Stomach smooth muscle (tissue), 2 donors: ENCODE measurements around the gene MUC2.

ENCODE experiments used
- H3K27ac ChIP-seq: one replicate; pipeline ENCODE4 v1.7.0; 2013; ENCODE audit warnings: mild to moderate bottlenecking, low read length, inconsistent platforms
- H3K27me3 ChIP-seq, 2 donors: one replicate each; pipeline ENCODE4 v1.7.0; 2013; ENCODE audit warnings: low read length in 2 of 2; ENCODE audit not compliant: insufficient read depth in 2 of 2, control insufficient read depth in 1 of 2
- H3K36me3 ChIP-seq, 2 donors: one replicate each; pipeline ENCODE4 v1.7.0; 2013; ENCODE audit warnings: low read length in 2 of 2; ENCODE audit not compliant: control insufficient read depth in 2 of 2, insufficient read depth in 2 of 2
- H3K4me1 ChIP-seq: one replicate; pipeline ENCODE4 v1.7.0; 2013; ENCODE audit warnings: low read length; ENCODE audit not compliant: control insufficient read depth, insufficient read depth
- H3K4me3 ChIP-seq, 2 donors: one replicate each; pipeline ENCODE4 v1.7.0; 2013; ENCODE audit warnings: low read length in 2 of 2
- H3K9ac ChIP-seq, 2 donors: one replicate each; pipeline ENCODE4 v1.7.0; 2013; ENCODE audit warnings: low read length in 2 of 2, mild to moderate bottlenecking in 1 of 2
- H3K9me3 ChIP-seq, 2 donors: one replicate each; pipeline ENCODE4 v1.7.0; 2013; ENCODE audit warnings: low read length in 2 of 2; ENCODE audit not compliant: control insufficient read depth in 2 of 2
- donor health status: healthy.
- donor health status: Pancreatic carcinoma.

The MUC2 gene

DNA sequence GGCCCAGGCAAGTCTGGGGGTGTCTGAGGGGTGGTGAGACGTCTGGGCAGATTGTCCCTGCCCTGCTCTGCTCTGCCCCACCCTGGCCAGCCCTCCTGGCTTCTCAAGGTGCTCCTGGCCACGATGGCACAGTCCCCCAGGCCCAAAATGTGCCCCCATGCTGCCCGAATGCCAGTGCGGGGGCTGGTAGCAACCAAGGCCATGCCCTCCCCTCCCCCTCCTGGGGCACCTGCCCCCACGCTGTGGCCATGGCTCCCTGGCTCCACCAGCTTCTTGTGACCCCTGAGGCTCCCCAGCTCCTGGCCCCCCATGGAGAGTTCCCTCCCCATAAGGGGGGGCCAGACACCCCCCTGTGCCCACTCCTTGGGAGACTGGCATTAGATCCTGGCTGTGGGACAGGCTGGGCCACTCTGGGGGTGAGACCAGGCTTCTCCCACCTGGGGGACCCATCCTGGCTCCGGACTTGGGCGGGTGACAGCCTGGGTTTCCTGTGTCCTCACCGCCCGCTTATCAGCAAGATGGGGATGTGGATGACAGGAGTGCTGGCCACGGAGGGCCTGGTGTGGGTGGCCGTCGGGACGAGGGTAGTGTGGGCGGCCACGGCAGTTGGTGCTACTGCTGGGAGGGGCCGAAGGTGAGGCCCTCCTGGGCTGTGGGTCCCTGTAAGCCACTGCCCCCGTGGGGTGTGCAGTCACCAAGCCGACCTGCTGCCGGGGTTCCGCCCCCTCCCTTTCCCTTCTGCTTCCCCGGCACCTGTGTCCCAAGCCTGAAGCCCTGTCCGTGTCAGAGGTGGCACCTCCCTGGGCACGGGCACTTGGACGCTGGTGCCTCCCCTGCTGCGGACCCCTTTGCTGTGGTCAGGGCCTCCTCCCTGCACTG, 22.3 kb upstream of the MUC2 start:
- no peak overlapping the region for H3K4me3 ChIP-seq
- H3K9ac ChIP-seq, result no peak overlapping the region
- peaks cover 27 to 28% of the 10 kb centered on the region in 2 donors for H3K27me3 ChIP-seq
- no peaks in the 10 kb centered on the region for H3K9me3 ChIP-seq
- H3K4me1 ChIP-seq, result no peaks in the 10 kb centered on the region
- no peak overlapping the region for H3K27ac ChIP-seq
- no peaks in the 10 kb centered on the region for H3K36me3 ChIP-seq

- H3K27ac ChIP-seq, result no peak overlapping the region
- H3K4me3 ChIP-seq, result no peak overlapping the region
- no peak overlapping the region for H3K9ac ChIP-seq
- H3K4me1 ChIP-seq, result no peaks in the 10 kb centered on the region
- peaks cover 23 to 28% of the 10 kb centered on the region in 2 donors for H3K27me3 ChIP-seq
- no peaks in the 10 kb centered on the region for H3K36me3 ChIP-seq
- H3K9me3 ChIP-seq, result no peaks in the 10 kb centered on the region
These were observed 21.4 kb upstream of the MUC2 start for GRCh38 chr11:1053121-1053901.

GRCh38 chr11:1054143-1055108, 20.2 kb upstream of the MUC2 start:
- Histone ChIP-seq H3K27me3 (peaks cover 26 to 28% of the 10 kb centered on the region in 2 donors), H3K36me3 (no peaks in the 10 kb centered on the region), H3K4me3 (no peak overlapping the region), H3K27ac (no peak overlapping the region), H3K9me3 (no peaks in the 10 kb centered on the region), H3K4me1 (no peaks in the 10 kb centered on the region), H3K9ac (no peak overlapping the region)

GRCh38 chr11:1055109-1055703, 19.5 kb upstream of the MUC2 start:
- Histone ChIP-seq H3K4me1 (no peaks in the 10 kb centered on the region), H3K4me3 (no peak overlapping the region), H3K27ac (no peak overlapping the region), H3K27me3 (peaks cover 24 to 26% of the 10 kb centered on the region in 2 donors), H3K36me3 (no peaks in the 10 kb centered on the region), H3K9ac (no peak overlapping the region), H3K9me3 (no peaks in the 10 kb centered on the region)

- Histone ChIP-seq H3K36me3 (no peaks in the 10 kb centered on the region), H3K9ac (no peak overlapping the region), H3K27me3 (peaks cover 17 to 24% of the 10 kb centered on the region in 2 donors), H3K27ac (no peak overlapping the region), H3K4me1 (no peaks in the 10 kb centered on the region), H3K9me3 (no peaks in the 10 kb centered on the region), H3K4me3 (no peak overlapping the region)
These were observed 18.5 kb upstream of the MUC2 start for GRCh38 chr11:1055990-1056771.

GRCh38 chr11:1057806-1058205, 16.9 kb upstream of the MUC2 start:
- Histone ChIP-seq H3K27me3 (peaks cover 9 to 20% of the 10 kb centered on the region in 2 donors), H3K4me1 (no peaks in the 10 kb centered on the region), H3K36me3 (no peaks in the 10 kb centered on the region), H3K4me3 (no peak overlapping the region), H3K9me3 (peaks cover 0 to 6% of the 10 kb centered on the region in 2 donors), H3K9ac (no peak overlapping the region), H3K27ac (no peak overlapping the region)

DNA sequence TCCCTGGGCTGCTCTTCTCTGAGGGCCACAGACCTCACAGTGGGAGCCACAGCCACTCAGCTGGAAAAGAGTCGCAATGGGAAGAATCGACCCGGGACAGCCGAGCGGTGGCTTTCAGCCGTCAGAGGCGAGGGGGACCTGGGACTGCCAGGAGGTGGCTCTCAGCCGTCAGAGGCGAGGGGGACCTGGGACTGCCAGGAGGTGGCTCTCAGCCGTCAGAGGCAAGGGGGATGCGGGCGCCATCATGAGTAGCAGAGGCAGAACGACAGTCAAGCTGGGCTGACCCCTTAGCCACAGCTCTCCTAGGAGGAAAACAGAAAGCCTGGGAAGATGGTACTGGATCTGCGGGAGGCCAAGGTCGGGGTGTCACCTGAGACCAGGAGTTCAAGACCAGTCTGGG, 14.9 kb upstream of the MUC2 start:
- H3K4me3 ChIP-seq, result no peak overlapping the region
- H3K36me3 ChIP-seq, result no peaks in the 10 kb centered on the region
- H3K4me1 ChIP-seq, result no peaks in the 10 kb centered on the region
- H3K27ac ChIP-seq, result no peak overlapping the region
- H3K27me3 ChIP-seq, result peaks cover 0 to 5% of the 10 kb centered on the region in 2 donors
- no peak overlapping the region for H3K9ac ChIP-seq
- H3K9me3 ChIP-seq, result peaks cover 0 to 6% of the 10 kb centered on the region in 2 donors

DNA sequence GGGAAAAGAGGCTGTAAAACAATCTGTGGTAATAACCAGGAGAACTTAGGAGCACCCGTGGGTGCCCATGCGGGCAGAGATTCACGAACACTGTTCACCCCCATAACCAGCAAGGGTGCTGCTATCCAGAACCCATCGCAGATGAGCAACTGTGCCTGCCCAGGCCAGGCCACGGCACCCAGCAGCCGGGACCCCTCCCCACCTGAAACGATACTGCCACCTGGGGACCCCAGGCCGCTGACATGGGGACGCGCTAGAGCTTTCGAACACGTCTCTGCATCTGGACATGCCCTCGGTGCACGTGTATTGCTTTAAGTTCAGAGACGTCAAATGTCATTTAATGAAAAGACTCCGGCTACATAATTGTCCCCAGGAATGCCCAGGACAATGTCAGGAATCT, 14.3 kb upstream of the MUC2 start:
- H3K27me3 ChIP-seq, result peaks cover 0 to 5% of the 10 kb centered on the region in 2 donors
- no peaks in the 10 kb centered on the region for H3K4me1 ChIP-seq
- H3K36me3 ChIP-seq, result no peaks in the 10 kb centered on the region
- H3K9me3 ChIP-seq, result peaks cover 0 to 6% of the 10 kb centered on the region in 2 donors
- no peak overlapping the region for H3K27ac ChIP-seq
- H3K9ac ChIP-seq, result no peak overlapping the region
- H3K4me3 ChIP-seq, result no peak overlapping the region

GRCh38 chr11:1060852-1061616, 13.6 kb upstream of the MUC2 start:
- Histone ChIP-seq H3K9me3 (peaks cover 0 to 6% of the 10 kb centered on the region in 2 donors), H3K4me3 (no peak overlapping the region), H3K4me1 (no peaks in the 10 kb centered on the region), H3K27me3 (peaks cover 3 to 4% of the 10 kb centered on the region in 2 donors), H3K9ac (no peak overlapping the region), H3K27ac (no peak overlapping the region), H3K36me3 (no peaks in the 10 kb centered on the region)
